ENCODE data around the gene LAMP1.

Gene LAMP1

DNA sequence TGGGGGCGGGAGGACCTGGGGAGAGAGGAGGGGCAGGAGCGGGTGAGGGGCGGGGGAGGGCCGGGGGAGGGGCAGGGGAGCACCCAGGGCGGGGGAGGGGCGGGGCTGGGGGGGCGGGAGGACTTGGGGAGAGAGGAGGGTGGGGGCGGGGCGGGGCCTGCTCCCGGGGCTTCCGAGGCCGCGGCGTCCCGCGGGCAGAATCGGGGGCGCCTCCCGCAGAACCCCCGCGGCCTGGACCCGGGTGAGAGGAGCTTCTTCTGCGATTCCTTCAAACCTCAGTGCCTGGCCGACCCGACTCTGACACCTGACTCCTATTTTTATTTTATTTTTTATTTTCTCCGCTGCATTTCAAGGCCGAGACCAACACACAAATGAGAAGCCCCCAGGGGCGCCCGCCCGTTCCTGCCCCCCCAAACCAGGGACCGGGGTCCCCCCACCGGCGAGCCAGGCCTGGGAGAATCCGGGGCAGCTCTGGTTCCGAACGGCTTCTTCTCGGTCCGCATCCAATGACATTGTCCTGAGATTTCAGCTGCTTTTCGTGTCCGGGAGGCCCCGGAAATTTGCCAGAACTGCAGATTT lies 67.4 kb downstream of the LAMP1 start:
- Histone ChIP-seq H3K4me1 (ENCODE audit: insufficient read depth, poor library complexity, severe bottlenecking) (no peaks in the 10 kb centered on the region), H3K27me3 (ENCODE audit: insufficient read depth, poor library complexity, severe bottlenecking) (no peaks in the 10 kb centered on the region), H3K4me3 (ENCODE audit: severe bottlenecking) (peak overlapping the region; percentile 21), H3K27ac (ENCODE audit: poor library complexity, severe bottlenecking) (no peak overlapping the region), H3K36me3 (ENCODE audit: low read depth) (no peaks in the 10 kb centered on the region), H3K9me3 (ENCODE audit: severe bottlenecking) (no peaks in the 10 kb centered on the region)
- ATAC-seq (ENCODE audit: low read depth) (peak; percentile 26; the same call in 1 of the 3 replicates), DNase-seq (ENCODE audit: low spot score) (no peak)
- TF ChIP-seq, protein P1, sequence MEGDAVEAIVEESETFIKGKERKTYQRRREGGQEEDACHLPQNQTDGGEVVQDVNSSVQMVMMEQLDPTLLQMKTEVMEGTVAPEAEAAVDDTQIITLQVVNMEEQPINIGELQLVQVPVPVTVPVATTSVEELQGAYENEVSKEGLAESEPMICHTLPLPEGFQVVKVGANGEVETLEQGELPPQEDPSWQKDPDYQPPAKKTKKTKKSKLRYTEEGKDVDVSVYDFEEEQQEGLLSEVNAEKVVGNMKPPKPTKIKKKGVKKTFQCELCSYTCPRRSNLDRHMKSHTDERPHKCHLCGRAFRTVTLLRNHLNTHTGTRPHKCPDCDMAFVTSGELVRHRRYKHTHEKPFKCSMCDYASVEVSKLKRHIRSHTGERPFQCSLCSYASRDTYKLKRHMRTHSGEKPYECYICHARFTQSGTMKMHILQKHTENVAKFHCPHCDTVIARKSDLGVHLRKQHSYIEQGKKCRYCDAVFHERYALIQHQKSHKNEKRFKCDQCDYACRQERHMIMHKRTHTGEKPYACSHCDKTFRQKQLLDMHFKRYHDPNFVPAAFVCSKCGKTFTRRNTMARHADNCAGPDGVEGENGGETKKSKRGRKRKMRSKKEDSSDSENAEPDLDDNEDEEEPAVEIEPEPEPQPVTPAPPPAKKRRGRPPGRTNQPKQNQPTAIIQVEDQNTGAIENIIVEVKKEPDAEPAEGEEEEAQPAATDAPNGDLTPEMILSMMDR (IDR thresholded peaks at IDR 0.05; ENCODE audit: poor library complexity, severe bottlenecking) = no peak

DNA sequence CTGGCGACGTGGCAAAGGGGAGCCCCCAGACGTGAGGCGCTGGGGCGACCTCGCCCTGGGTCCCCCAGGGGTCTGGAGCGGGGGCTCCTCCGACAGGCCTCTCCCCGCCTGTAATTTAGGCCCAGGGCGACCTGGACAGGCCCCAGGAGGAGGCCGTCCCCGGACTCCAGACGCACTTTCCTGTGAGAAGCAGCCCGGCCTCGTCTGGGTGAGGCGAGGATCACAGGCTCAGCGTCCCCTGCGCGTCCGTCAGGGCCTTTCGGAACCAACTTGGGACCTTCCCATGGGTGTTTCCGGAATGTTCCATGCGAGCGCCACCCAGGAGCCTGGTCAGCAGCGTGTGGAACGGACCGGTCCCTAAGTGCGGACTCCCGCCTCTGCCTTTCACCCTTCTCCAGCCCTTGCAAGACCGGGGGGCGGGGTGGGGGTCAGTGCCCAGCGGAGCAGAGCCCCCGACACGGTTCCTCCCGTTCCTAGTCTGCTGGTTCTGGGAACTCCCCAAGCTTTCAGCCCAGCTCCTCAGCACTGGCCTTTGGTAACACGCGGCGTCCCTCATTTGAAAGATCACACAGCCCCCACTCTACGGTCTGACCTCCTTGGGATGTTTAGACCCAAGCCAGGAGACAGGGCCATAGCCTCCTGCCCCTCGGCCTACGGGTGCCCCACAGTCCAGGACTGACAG lies 68.0 kb downstream of the LAMP1 start:
- no peaks in the 10 kb centered on the region for H3K27me3 ChIP-seq (ENCODE audit: insufficient read depth, poor library complexity, severe bottlenecking)
- TF ChIP-seq, protein P1 (IDR thresholded peaks at IDR 0.05; ENCODE audit: poor library complexity, severe bottlenecking) = no peak
- H3K27ac ChIP-seq (ENCODE audit: poor library complexity, severe bottlenecking) = no peak overlapping the region
- peak overlapping the region; percentile 21 for H3K4me3 ChIP-seq (ENCODE audit: severe bottlenecking)
- no peak for DNase-seq (ENCODE audit: low spot score)
- no peak for ATAC-seq (ENCODE audit: low read depth)
- no peaks in the 10 kb centered on the region for H3K9me3 ChIP-seq (ENCODE audit: severe bottlenecking)
- no peaks in the 10 kb centered on the region for H3K36me3 ChIP-seq (ENCODE audit: low read depth)
- no peaks in the 10 kb centered on the region for H3K4me1 ChIP-seq (ENCODE audit: insufficient read depth, poor library complexity, severe bottlenecking)

DNA sequence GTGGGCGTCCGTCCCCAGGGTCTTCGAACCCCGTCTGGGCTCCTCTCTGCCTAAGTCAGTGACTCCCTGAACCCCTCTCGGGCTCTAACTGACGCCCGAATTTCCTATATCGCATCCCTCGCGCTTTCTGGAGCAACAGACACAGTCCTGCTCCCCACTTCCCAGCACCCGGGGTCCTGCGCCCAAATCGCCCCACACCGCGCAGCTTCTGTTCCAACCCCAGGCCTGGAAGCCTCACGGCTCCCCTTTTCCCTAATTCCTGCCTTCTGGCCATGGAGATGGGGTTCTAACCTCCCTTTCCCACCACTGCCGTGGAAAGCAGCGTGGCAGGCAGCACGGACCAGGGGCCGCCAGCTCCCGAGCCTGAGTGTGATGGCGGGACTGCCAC lies 68.5 kb downstream of the LAMP1 start:
- no peaks in the 10 kb centered on the region for H3K9me3 ChIP-seq (ENCODE audit: severe bottlenecking)
- TF ChIP-seq, protein P1 (IDR thresholded peaks at IDR 0.05; ENCODE audit: poor library complexity, severe bottlenecking) = no peak
- no peak overlapping the region for H3K27ac ChIP-seq (ENCODE audit: poor library complexity, severe bottlenecking)
- H3K4me3 ChIP-seq (ENCODE audit: severe bottlenecking) = no peak overlapping the region
- H3K27me3 ChIP-seq (ENCODE audit: insufficient read depth, poor library complexity, severe bottlenecking) = no peaks in the 10 kb centered on the region
- ATAC-seq (ENCODE audit: low read depth) (no peak), DNase-seq (ENCODE audit: low spot score) (no peak)
- H3K4me1 ChIP-seq (ENCODE audit: insufficient read depth, poor library complexity, severe bottlenecking) = no peaks in the 10 kb centered on the region
- no peaks in the 10 kb centered on the region for H3K36me3 ChIP-seq (ENCODE audit: low read depth)

DNA sequence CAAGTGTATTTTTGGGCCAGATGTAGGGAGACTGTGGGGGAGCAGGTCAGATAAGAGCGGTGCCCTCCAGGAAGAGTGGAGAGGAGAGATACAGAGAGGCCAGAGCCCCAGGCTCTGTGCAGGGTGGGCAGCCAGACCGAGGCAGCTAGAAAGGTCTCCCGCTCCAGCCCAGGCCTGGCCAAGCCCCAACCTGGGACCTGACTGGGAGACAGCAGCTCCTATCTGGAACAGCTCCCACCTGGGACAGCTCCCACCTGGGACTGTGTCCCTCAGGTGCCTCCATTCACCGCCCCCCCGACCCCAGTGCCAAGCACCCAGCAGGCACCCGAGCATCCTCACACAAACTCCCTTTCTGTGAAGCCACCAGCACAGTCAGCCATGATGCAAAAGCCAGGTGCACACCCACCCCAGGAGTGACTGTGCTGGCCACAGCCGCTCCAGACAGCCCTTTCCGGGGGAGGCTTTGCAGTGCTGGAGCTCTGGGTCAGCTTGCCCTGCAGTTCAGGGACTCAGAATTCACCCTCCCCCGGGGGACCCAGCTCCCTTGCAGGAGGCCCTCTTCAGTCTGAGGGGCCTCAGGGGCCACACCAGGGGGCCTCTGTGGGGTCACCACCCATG lies 69.0 kb downstream of the LAMP1 start:
- Histone ChIP-seq H3K4me1 (ENCODE audit: insufficient read depth, poor library complexity, severe bottlenecking) (no peaks in the 10 kb centered on the region), H3K27ac (ENCODE audit: poor library complexity, severe bottlenecking) (no peak overlapping the region), H3K4me3 (ENCODE audit: severe bottlenecking) (no peak overlapping the region), H3K36me3 (ENCODE audit: low read depth) (no peaks in the 10 kb centered on the region), H3K9me3 (ENCODE audit: severe bottlenecking) (no peaks in the 10 kb centered on the region), H3K27me3 (ENCODE audit: insufficient read depth, poor library complexity, severe bottlenecking) (no peaks in the 10 kb centered on the region)
- peak; percentile 2; the same call in 1 of the 3 replicates for ATAC-seq (ENCODE audit: low read depth)
- no peak for DNase-seq (ENCODE audit: low spot score)
- TF ChIP-seq, protein P1 (IDR thresholded peaks at IDR 0.05; ENCODE audit: poor library complexity, severe bottlenecking) = no peak
